HG03108 (cell line): ENCODE results near the gene TMEM92.
"Not testable (repeated sequence)": the region's sequence is repeated elsewhere in the genome, so short reads cannot be mapped to it uniquely, and the experiment has no call there.

Experiments
- ATAC-seq: cut with Tn5 transposase; IDR thresholded peaks from one replicate; pipeline ENCODE4 v1.9.1; 2021; ENCODE audit warnings: moderate library complexity; ENCODE audit not compliant: unreplicated experiment

TMEM92 gene

GRCh38 chr17:50273654-50274040 is 619 bp upstream of the TMEM92 start:
- no peak for ATAC-seq

GRCh38 chr17:50274897-50275221 is 593 bp downstream of the TMEM92 start:
- ATAC-seq = no peak

- ATAC-seq = no peak
These were observed 1.0 kb downstream of the TMEM92 start for GRCh38 chr17:50275279-50275678.

GRCh38 chr17:50276588-50277356 is 2.5 kb downstream of the TMEM92 start:
- no peak for ATAC-seq

- ATAC-seq = no peak
These were observed 3.1 kb downstream of the TMEM92 start for GRCh38 chr17:50277357-50277754.

- no peak for ATAC-seq
These were observed 4.4 kb downstream of the TMEM92 start for GRCh38 chr17:50278526-50279180.

- ATAC-seq = no peak
These were observed 4.9 kb downstream of the TMEM92 start for GRCh38 chr17:50279181-50279526.

- ATAC-seq = no peak
These were observed 5.4 kb downstream of the TMEM92 start for GRCh38 chr17:50279639-50280038.

GRCh38 chr17:50280068-50280467 is 5.8 kb downstream of the TMEM92 start:
- ATAC-seq = no peak

- ATAC-seq = no peak
These were observed 6.7 kb downstream of the TMEM92 start for GRCh38 chr17:50280801-50281441.

- no peak for ATAC-seq
These were observed 7.6 kb downstream of the TMEM92 start for GRCh38 chr17:50281739-50282401.

GRCh38 chr17:50283246-50283645 is 9.0 kb downstream of the TMEM92 start:
- ATAC-seq = no peak

- ATAC-seq = no peak
These were observed 9.4 kb downstream of the TMEM92 start for GRCh38 chr17:50283714-50284113.

GRCh38 chr17:50285941-50286340 is 11.7 kb downstream of the TMEM92 start:
- no peak for ATAC-seq

GRCh38 chr17:50287302-50287701 is 13.0 kb downstream of the TMEM92 start:
- not testable (repeated sequence) for ATAC-seq

GRCh38 chr17:50288306-50288705 is 14.0 kb downstream of the TMEM92 start:
- no peak for ATAC-seq

- no peak for ATAC-seq
These were observed 15.0 kb downstream of the TMEM92 start for GRCh38 chr17:50289278-50289677.

GRCh38 chr17:50289991-50290702 is 15.9 kb downstream of the TMEM92 start:
- ATAC-seq = no peak

GRCh38 chr17:50290933-50291332 is 16.7 kb downstream of the TMEM92 start:
- ATAC-seq = no peak

- no peak for ATAC-seq
These were observed 18.2 kb downstream of the TMEM92 start for GRCh38 chr17:50292465-50292864.

- no peak for ATAC-seq
These were observed 20.8 kb downstream of the TMEM92 start for GRCh38 chr17:50295021-50295420.
